ENCODE data around the gene PCAT7.

PCAT7 gene

DNA sequence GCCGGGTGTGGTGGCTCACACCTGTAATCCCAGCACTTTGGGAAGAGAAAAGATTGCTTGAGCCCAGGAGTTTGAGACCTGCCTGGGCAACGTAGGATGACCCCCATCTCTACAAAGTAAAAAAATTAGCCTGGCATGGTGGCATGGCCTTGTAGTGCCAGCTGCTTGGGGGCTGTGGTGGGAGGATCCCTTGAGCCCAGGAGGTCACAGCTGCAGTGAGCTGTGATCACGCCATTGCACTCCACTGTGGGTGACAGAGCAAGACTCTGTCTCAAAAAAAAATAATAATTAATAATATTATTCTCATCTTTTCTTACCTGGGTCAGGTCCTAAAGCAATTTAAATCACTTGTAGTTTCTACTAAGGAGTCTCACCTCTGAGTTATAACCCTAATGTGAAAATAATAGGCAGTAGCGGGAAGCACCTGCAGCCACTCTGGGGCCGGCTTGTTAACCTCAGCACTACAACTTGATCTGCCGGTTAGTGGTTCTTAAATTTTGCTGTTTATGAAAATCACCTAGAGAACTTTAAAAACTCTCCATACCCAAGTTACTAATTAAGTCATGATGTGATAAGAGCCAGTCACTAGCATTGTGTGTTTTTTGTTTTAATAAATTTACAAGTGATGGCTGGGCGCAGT lies 29.4 kb upstream of the PCAT7 start:
- TF ChIP-seq, protein P1, sequence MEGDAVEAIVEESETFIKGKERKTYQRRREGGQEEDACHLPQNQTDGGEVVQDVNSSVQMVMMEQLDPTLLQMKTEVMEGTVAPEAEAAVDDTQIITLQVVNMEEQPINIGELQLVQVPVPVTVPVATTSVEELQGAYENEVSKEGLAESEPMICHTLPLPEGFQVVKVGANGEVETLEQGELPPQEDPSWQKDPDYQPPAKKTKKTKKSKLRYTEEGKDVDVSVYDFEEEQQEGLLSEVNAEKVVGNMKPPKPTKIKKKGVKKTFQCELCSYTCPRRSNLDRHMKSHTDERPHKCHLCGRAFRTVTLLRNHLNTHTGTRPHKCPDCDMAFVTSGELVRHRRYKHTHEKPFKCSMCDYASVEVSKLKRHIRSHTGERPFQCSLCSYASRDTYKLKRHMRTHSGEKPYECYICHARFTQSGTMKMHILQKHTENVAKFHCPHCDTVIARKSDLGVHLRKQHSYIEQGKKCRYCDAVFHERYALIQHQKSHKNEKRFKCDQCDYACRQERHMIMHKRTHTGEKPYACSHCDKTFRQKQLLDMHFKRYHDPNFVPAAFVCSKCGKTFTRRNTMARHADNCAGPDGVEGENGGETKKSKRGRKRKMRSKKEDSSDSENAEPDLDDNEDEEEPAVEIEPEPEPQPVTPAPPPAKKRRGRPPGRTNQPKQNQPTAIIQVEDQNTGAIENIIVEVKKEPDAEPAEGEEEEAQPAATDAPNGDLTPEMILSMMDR (conservative IDR thresholded peaks at IDR 0.05; ENCODE audit: low read depth, low read length) = no peak
- H3K4me3 ChIP-seq (ENCODE audit: low read depth, low read length) = no peak overlapping the region
- no peak for DNase-seq (ENCODE audit: low read depth)

DNA sequence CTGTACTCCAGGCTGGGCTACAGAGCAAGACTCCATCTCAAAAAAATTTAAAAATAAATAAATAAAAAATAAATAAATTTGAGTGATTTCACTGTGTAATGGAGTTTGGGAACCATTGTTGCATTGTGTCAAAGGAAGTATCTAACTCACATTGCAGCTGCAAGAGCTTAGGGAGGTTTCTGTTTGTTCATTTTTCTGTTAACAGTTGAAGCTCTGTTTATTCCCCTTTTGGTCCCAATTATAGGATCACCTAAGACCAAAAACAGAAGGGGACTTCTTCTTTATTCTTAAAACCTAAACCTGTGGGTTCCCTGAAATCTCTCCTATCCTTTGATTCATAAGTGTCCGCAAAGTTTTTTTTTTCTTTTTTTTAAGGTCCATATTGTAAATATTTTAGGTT lies 28.6 kb upstream of the PCAT7 start:
- H3K4me3 ChIP-seq (ENCODE audit: low read depth, low read length) = no peak overlapping the region
- DNase-seq (ENCODE audit: low read depth) = no peak
- TF ChIP-seq, protein P1 (conservative IDR thresholded peaks at IDR 0.05; ENCODE audit: low read depth, low read length) = no peak

DNA sequence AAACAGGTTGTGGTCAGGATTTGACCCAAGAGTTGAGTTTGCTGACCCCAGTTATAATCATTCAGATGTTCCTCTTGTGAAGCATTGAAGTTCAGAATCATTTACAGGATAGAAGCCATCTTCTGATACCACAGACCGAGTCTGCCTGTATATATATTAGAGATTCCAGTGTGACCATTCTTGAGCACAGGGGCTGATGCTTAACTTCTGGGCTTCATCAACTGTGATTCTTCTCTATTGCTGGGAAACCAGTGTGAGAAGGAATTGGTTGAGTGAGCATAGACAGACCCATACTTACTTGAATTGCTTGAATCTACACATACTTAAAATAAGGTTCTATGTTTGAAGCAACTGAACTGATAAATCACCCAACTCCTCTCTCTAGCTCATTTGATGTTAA lies 27.9 kb upstream of the PCAT7 start:
- no peak for DNase-seq (ENCODE audit: low read depth)
- TF ChIP-seq, protein P1 (conservative IDR thresholded peaks at IDR 0.05; ENCODE audit: low read depth, low read length) = no peak

DNA sequence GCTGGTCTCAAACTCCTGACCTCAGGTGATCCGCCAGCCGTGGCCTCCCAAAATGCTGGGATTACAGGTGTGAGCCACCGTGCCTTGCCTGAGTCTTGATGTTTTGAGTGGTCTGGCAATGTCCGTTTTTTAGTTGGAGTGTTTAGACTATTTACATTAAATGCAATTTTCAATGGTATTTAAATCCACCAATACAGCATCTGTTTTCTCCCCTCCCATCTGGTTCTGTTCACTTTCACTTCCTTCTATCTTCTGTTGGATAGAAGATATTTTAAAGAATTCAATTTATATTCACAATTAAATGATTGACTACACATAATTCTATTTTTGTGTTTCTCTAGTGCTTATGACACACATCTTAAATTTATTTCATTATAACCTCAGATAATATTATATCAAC lies 26.0 kb upstream of the PCAT7 start:
- no peak overlapping the region for H3K4me3 ChIP-seq (ENCODE audit: low read depth, low read length)
- no peak for DNase-seq (ENCODE audit: low read depth)
- TF ChIP-seq, protein P1 (conservative IDR thresholded peaks at IDR 0.05; ENCODE audit: low read depth, low read length) = no peak

More for the DNA sequence above, 27.9 kb upstream of the PCAT7 start:
- H3K4me3 ChIP-seq (ENCODE audit: low read depth, low read length) = no peak overlapping the region

DNA sequence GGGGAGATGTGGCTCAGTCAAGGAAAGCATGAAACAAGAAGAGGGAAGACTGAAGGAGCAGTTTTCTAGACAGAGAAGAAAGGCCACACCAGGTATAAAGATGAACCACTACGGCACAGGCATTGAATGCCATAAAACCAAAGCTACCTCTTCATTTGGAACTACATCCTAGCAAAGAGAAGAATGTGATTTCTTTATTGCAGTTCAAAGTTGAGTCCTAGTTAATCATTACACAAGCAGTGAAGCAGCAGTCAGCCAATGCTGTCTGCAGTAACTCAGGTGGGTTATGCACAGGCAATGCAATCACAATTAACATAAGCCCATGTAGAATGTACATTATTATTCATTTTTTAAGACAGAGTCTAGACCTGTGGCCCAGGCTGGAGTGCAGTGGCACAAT lies 21.7 kb upstream of the PCAT7 start:
- no peak for DNase-seq (ENCODE audit: low read depth)
- TF ChIP-seq, protein P1 (conservative IDR thresholded peaks at IDR 0.05; ENCODE audit: low read depth, low read length) = no peak
- H3K4me3 ChIP-seq (ENCODE audit: low read depth, low read length) = no peak overlapping the region

DNA sequence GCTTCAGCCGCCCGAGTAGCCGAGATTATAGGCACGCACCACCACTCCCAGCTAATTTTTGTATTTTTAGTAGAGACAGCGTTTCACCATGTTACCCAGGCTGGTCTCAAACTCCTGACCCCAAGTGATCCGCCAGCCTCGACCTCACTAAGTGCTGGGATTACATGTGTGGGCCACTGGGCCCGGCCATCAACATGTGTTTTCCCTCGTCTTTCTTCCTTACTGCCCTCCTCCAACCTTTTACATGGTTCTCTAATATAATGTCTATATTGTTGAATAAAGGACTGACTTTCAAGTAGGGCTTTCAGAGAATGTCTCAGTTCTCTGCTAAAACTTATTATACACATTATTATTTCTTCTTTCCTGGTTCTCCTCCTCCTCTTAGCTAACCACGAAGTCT lies 21.3 kb upstream of the PCAT7 start:
- TF ChIP-seq, protein P1 (conservative IDR thresholded peaks at IDR 0.05; ENCODE audit: low read depth, low read length) = no peak
- no peak for DNase-seq (ENCODE audit: low read depth)
- H3K4me3 ChIP-seq (ENCODE audit: low read depth, low read length) = no peak overlapping the region

DNA sequence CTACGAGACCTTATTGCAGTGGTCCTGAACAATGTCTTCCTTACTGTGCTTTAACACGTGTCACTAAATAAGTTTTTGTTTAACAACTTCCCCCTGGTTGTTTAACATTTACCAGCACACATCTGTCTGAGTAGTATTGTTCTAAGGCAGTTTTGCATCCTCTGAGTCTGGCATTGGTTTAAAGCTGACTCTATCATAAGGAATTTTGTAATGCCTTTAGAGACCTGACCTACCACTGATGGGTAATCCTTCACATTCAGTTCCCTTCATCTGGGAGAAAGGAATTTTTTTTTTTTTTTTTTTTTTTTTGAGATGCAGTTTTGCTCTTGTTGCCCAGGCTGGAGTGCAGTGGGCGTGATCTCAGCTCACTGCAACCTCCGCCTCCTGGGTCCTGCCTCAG lies 20.0 kb upstream of the PCAT7 start:
- no peak overlapping the region for H3K4me3 ChIP-seq (ENCODE audit: low read depth, low read length)
- TF ChIP-seq, protein P1 (conservative IDR thresholded peaks at IDR 0.05; ENCODE audit: low read depth, low read length) = no peak
- DNase-seq (ENCODE audit: low read depth) = no peak
